GM21360 (cell line): ENCODE measurements around the gene MTM1.

ENCODE experiments used
- ATAC-seq: cut with Tn5 transposase; IDR thresholded peaks from one replicate; pipeline ENCODE4 v1.9.1; 2021; ENCODE audit warnings: mild to moderate bottlenecking, moderate library complexity; ENCODE audit not compliant: unreplicated experiment

MTM1 gene

GRCh38 chrX:150568320-150569154 lies at the start of gene MTM1:
Gene MTM1, plus strand, starts transcription at chrX:150568621. Its CDS starts 23,994 bp downstream, at chrX:150592615.
- peak; percentile 89 for ATAC-seq

GRCh38 chrX:150522494-150522893 lies 45.9 kb upstream of the MTM1 start:
- ATAC-seq: no peak

- no peak for ATAC-seq
These were observed 43.1 kb upstream of the MTM1 start for GRCh38 chrX:150525061-150525919.

- ATAC-seq: no peak
These were observed 41.7 kb upstream of the MTM1 start for GRCh38 chrX:150526692-150527091.

GRCh38 chrX:150527108-150527507 lies 41.3 kb upstream of the MTM1 start:
- ATAC-seq: no peak

GRCh38 chrX:150529587-150529986 lies 38.8 kb upstream of the MTM1 start:
- ATAC-seq: no peak

GRCh38 chrX:150530821-150531220 lies 37.6 kb upstream of the MTM1 start:
- ATAC-seq: no peak

GRCh38 chrX:150531467-150531866 lies 37.0 kb upstream of the MTM1 start:
- ATAC-seq: no peak

- no peak for ATAC-seq
These were observed 34.6 kb upstream of the MTM1 start for GRCh38 chrX:150533863-150534262.

GRCh38 chrX:150536455-150537116 lies 31.8 kb upstream of the MTM1 start:
- no peak for ATAC-seq

- ATAC-seq: no peak
These were observed 30.6 kb upstream of the MTM1 start for GRCh38 chrX:150537851-150538250.

- ATAC-seq: no peak
These were observed 27.5 kb upstream of the MTM1 start for GRCh38 chrX:150540965-150541364.

- ATAC-seq: peak; percentile 42
These were observed 25.6 kb upstream of the MTM1 start for GRCh38 chrX:150542846-150543229.

- ATAC-seq: peak; percentile 42
These were observed 24.9 kb upstream of the MTM1 start for GRCh38 chrX:150543230-150544155.

GRCh38 chrX:150544222-150544787 lies 24.1 kb upstream of the MTM1 start:
- ATAC-seq: no peak

- ATAC-seq: no peak
These were observed 23.3 kb upstream of the MTM1 start for GRCh38 chrX:150544835-150545770.

- no peak for ATAC-seq
These were observed 21.7 kb upstream of the MTM1 start for GRCh38 chrX:150546711-150547153.

GRCh38 chrX:150547375-150548115 lies 20.9 kb upstream of the MTM1 start:
- ATAC-seq: no peak
